Neuronal stem cell (in vitro differentiated cells): Measurements from ENCODE around the gene OR3A2. TPM values are rescaled to one million over a fixed set of nuclear protein-coding genes. Genes with fewer than 3 reads are reported as not detected.
"Not testable (repeated sequence)": the region's sequence is repeated elsewhere in the genome, so short reads cannot be mapped to it uniquely, and the experiment has no call there.

Experiments
- DNase-seq: peaks from one replicate; pipeline ENCODE4 v3.0.0-alpha.2; 2013; ENCODE audit warnings: low spot score
- H2AFZ ChIP-seq: one replicate; pipeline ENCODE4 v1.6.1; 2013; ENCODE audit warnings: mild to moderate bottlenecking, low read length, inconsistent platforms
- H2AK5ac ChIP-seq: 2 replicates; pipeline ENCODE4 v1.6.1; 2013; ENCODE audit warnings: low read depth, mild to moderate bottlenecking, inconsistent platforms, low read length, moderate library complexity, mixed read lengths
- H2BK120ac ChIP-seq: 2 replicates; pipeline ENCODE4 v1.6.1; 2013; ENCODE audit warnings: low read depth, mild to moderate bottlenecking, inconsistent platforms, low read length, moderate library complexity, mixed read lengths
- H2BK12ac ChIP-seq: one replicate; pipeline ENCODE4 v1.6.1; 2013; ENCODE audit warnings: low read length, inconsistent platforms
- H2BK15ac ChIP-seq: 2 replicates; pipeline ENCODE4 v1.6.1; 2013; ENCODE audit warnings: mild to moderate bottlenecking, low read length, inconsistent platforms, mixed read lengths
- H2BK5ac ChIP-seq: one replicate; pipeline ENCODE4 v1.6.1; 2013; ENCODE audit warnings: inconsistent platforms, mild to moderate bottlenecking, low read length, moderate library complexity
- H3K14ac ChIP-seq: one replicate; pipeline ENCODE4 v1.6.1; 2013; ENCODE audit warnings: low read length, inconsistent platforms
- H3K18ac ChIP-seq: 2 replicates; pipeline ENCODE4 v1.6.1; 2013; ENCODE audit warnings: low read length, inconsistent platforms
- H3K23ac ChIP-seq: 2 replicates; pipeline ENCODE4 v1.6.1; 2013; ENCODE audit warnings: low read depth, mild to moderate bottlenecking, mixed read lengths, low read length, inconsistent platforms; ENCODE audit not compliant: poor library complexity
- H3K27ac ChIP-seq: replicated peaks from 3 replicates; pipeline ENCODE4 v1.5.1; 2013; ENCODE audit warnings: low read length, inconsistent platforms
- H3K27me3 ChIP-seq, 3 experiments: 2 replicates each; pipeline ENCODE4 v1.6.1; 2013; ENCODE audit warnings: low read length in 3 of 3, mild to moderate bottlenecking in 2 of 3, inconsistent platforms in 1 of 3, low read depth in 1 of 3, mixed read lengths in 1 of 3, moderate library complexity in 1 of 3; ENCODE audit not compliant: control insufficient read depth in 3 of 3, insufficient read depth in 3 of 3
- H3K36me3 ChIP-seq, 2 donors: replicated peaks in 1 of 2; 2 replicates each; pipeline ENCODE4 v1.6.1; 2013; ENCODE audit warnings: low read length in 2 of 2; ENCODE audit not compliant: control insufficient read depth in 2 of 2, insufficient read depth in 2 of 2
- H3K4ac ChIP-seq: 2 replicates; pipeline ENCODE4 v1.6.1; 2013; ENCODE audit warnings: inconsistent platforms, mild to moderate bottlenecking, low read length, moderate library complexity
- H3K4me1 ChIP-seq, 2 donors: 1 replicate in 1 of 2; 2 replicates in 1 of 2; pipeline ENCODE4 v1.6.1; 2013; ENCODE audit warnings: low read length in 2 of 2, low read depth in 1 of 2; ENCODE audit not compliant: control insufficient read depth in 2 of 2, insufficient read depth in 1 of 2
- H3K4me2 ChIP-seq: one replicate; pipeline ENCODE4 v1.6.1; 2013; ENCODE audit warnings: mild to moderate bottlenecking, low read length, inconsistent platforms; ENCODE audit not compliant: insufficient read depth, poor library complexity, severe bottlenecking
- H3K4me3 ChIP-seq, 2 donors: 2 replicates each; pipeline ENCODE4 v1.5.1; 2013; ENCODE audit warnings: low read length in 2 of 2, mild to moderate bottlenecking in 2 of 2, inconsistent platforms in 1 of 2, moderate library complexity in 1 of 2
- H3K79me1 ChIP-seq: one replicate; pipeline ENCODE4 v1.6.1; 2013; ENCODE audit warnings: low read depth, mild to moderate bottlenecking, inconsistent platforms, low read length, moderate library complexity
- H3K9ac ChIP-seq: one replicate; pipeline ENCODE4 v1.6.1; 2013; ENCODE audit warnings: mild to moderate bottlenecking, low read depth, low read length, inconsistent platforms; ENCODE audit not compliant: poor library complexity
- H3K9me3 ChIP-seq, 2 donors: replicated peaks in 1 of 2; 2 replicates each; pipeline versions ENCODE3 to v1.6.1; 2013; ENCODE audit warnings: low read length in 2 of 2, mild to moderate bottlenecking in 2 of 2, inconsistent platforms in 1 of 2, low read depth in 1 of 2, mixed read lengths in 1 of 2, moderate library complexity in 1 of 2; ENCODE audit not compliant: control insufficient read depth in 2 of 2, insufficient read depth in 1 of 2
- H4K8ac ChIP-seq: one replicate; pipeline ENCODE4 v1.6.1; 2013; ENCODE audit warnings: low read depth, mild to moderate bottlenecking, inconsistent platforms, low read length, moderate library complexity
- H4K91ac ChIP-seq: one replicate; pipeline ENCODE4 v1.6.1; 2013; ENCODE audit warnings: low read length, low read depth, mild to moderate bottlenecking, inconsistent platforms; ENCODE audit not compliant: poor library complexity
- WGBS, 2 donors: extraction: QIAGEN DNeasy Blood & Tissue Kit; methylation state at CpG; one replicate each; pipeline ENCODE4 v1.1.7; 2013; ENCODE audit warnings: missing lambda C conversion rate in 2 of 2, mixed read lengths in 1 of 2; ENCODE audit not compliant: insufficient read length in 2 of 2, insufficient replicate concordance in 1 of 2; ENCODE audit errors: extremely low coverage in 2 of 2; 5-methylcytosine and 5-hydroxymethylcytosine counted together
- polyA plus RNA-seq, 2 experiments: library from polyadenylated mRNA; stranded (reverse); fragments of 200-250 nt; gene quantifications; one replicate each; pipeline ENCODE4 v1.2.3, GENCODE V29; 2013

The OR3A2 gene
- polyA plus RNA-seq (2013, experiment 1 of 2) = not detected
- polyA plus RNA-seq (2013, experiment 2 of 2) = not detected

- no peak within 1 kb of the TSS for H3K27ac ChIP-seq
- no peak for DNase-seq
- peak within 1 kb of the TSS; percentile 39 for H2BK15ac ChIP-seq
- H2AFZ ChIP-seq = no peak within 1 kb of the TSS
- H3K4me3 ChIP-seq = peak within 1 kb of the TSS in 1 of 2 donors; percentile 47
- H4K91ac ChIP-seq = no peak within 1 kb of the TSS
- H3K4me1 ChIP-seq = no peaks in the 10 kb centered on the region
- peak within 1 kb of the TSS; percentile 65 for H2BK12ac ChIP-seq
- H3K79me1 ChIP-seq = no peaks in the 10 kb centered on the region
- H3K9ac ChIP-seq = peak within 1 kb of the TSS; percentile 36
- peaks cover 0 to 5% of the 10 kb centered on the region in 2 donors for H3K9me3 ChIP-seq
- H3K4me2 ChIP-seq = peak within 1 kb of the TSS; percentile 2
- no peak within 1 kb of the TSS for H2BK5ac ChIP-seq
- H3K14ac ChIP-seq = peak within 1 kb of the TSS; percentile 91
- peak within 1 kb of the TSS; percentile 54 for H4K8ac ChIP-seq
- peaks cover 0 to 10% (median 0%) of the 10 kb centered on the region in 3 experiments for H3K27me3 ChIP-seq
- peak within 1 kb of the TSS; percentile 78 for H2AK5ac ChIP-seq
- H3K18ac ChIP-seq = peak within 1 kb of the TSS; percentile 51
- no CpG with 5 or more reads among the region's 92 CpGs for WGBS, 2 donors
- peak within 1 kb of the TSS; percentile 82 for H3K23ac ChIP-seq
- no peaks in the 10 kb centered on the region for H3K36me3 ChIP-seq
- no peak within 1 kb of the TSS for H2BK120ac ChIP-seq
- no peak within 1 kb of the TSS for H3K4ac ChIP-seq
Measured at GRCh38 chr17:3385869-3386816, at the start of gene OR3A2. Gene OR3A2 (minus strand): TSS chr17:3386308.

GRCh38 chr17:3433741-3434140, 47.6 kb upstream of the OR3A2 start, which contains the start of gene OR1E2:
Gene OR1E2 (minus strand): TSS chr17:3433841. CDS start chr17:3433841, 0 bp downstream.
- no peak within 1 kb of the TSS for H2BK12ac ChIP-seq
- no peak within 1 kb of the TSS for H3K27ac ChIP-seq
- no peaks in the 10 kb centered on the region for H3K36me3 ChIP-seq
- no peaks in the 10 kb centered on the region for H3K9me3 ChIP-seq
- no peak within 1 kb of the TSS for H3K4ac ChIP-seq
- H2BK120ac ChIP-seq = no peak within 1 kb of the TSS
- no peak within 1 kb of the TSS for H4K91ac ChIP-seq
- no CpG with 5 or more reads among the region's 3 CpGs for WGBS, 2 donors
- no peak within 1 kb of the TSS for H2BK15ac ChIP-seq
- H2AK5ac ChIP-seq = no peak within 1 kb of the TSS
- H2BK5ac ChIP-seq = no peak within 1 kb of the TSS
- no peak within 1 kb of the TSS for H2AFZ ChIP-seq
- H3K4me2 ChIP-seq = no peak within 1 kb of the TSS
- DNase-seq = no peak
- no peak within 1 kb of the TSS for H4K8ac ChIP-seq
- peak within 1 kb of the TSS; percentile 2 for H3K14ac ChIP-seq
- no peaks in the 10 kb centered on the region for H3K4me1 ChIP-seq
- no peak within 1 kb of the TSS for H3K23ac ChIP-seq
- no peak within 1 kb of the TSS for H3K4me3 ChIP-seq
- no peaks in the 10 kb centered on the region for H3K27me3 ChIP-seq
- no peaks in the 10 kb centered on the region for H3K79me1 ChIP-seq
- H3K9ac ChIP-seq = no peak within 1 kb of the TSS
- H3K18ac ChIP-seq = peak within 1 kb of the TSS; percentile 28

- not testable (repeated sequence) for H3K4me3 ChIP-seq, H3K4ac ChIP-seq, H3K9me3 ChIP-seq, H3K9ac ChIP-seq, H3K4me1 ChIP-seq, H3K27ac ChIP-seq, H2BK120ac ChIP-seq, H4K8ac ChIP-seq, H4K91ac ChIP-seq, H3K23ac ChIP-seq, H2BK12ac ChIP-seq, H3K4me2 ChIP-seq, H3K36me3 ChIP-seq, H2AK5ac ChIP-seq, H2AFZ ChIP-seq, H3K79me1 ChIP-seq, H2BK15ac ChIP-seq, H2BK5ac ChIP-seq, H3K27me3 ChIP-seq, DNase-seq
- WGBS, 2 donors = no CpG with 5 or more reads among the region's 7 CpGs
- H3K14ac ChIP-seq = peak overlapping the region; percentile 2
- peak overlapping the region; percentile 28 for H3K18ac ChIP-seq
Measured at GRCh38 chr17:3433215-3433614, 47.1 kb upstream of the OR3A2 start.

- no peak overlapping the region for H3K4me3 ChIP-seq
- H4K91ac ChIP-seq = no peak overlapping the region
- no CpG with 5 or more reads among the region's 2 CpGs for WGBS, 2 donors
- no peak overlapping the region for H2BK12ac ChIP-seq
- peaks cover 0 to 3% of the 10 kb centered on the region in 2 donors for H3K9me3 ChIP-seq
- H3K18ac ChIP-seq = no peak overlapping the region
- no peak overlapping the region for H2BK15ac ChIP-seq
- H3K4me1 ChIP-seq = no peaks in the 10 kb centered on the region
- H3K23ac ChIP-seq = no peak overlapping the region
- H3K36me3 ChIP-seq = no peaks in the 10 kb centered on the region
- H2BK5ac ChIP-seq = no peak overlapping the region
- no peak overlapping the region for H3K4ac ChIP-seq
- no peak overlapping the region for H3K9ac ChIP-seq
- no peak overlapping the region for H3K4me2 ChIP-seq
- no peak overlapping the region for H3K14ac ChIP-seq
- H4K8ac ChIP-seq = no peak overlapping the region
- no peak overlapping the region for H2BK120ac ChIP-seq
- no peaks in the 10 kb centered on the region for H3K79me1 ChIP-seq
- no peak overlapping the region for H3K27ac ChIP-seq
- no peak overlapping the region for H2AK5ac ChIP-seq
- no peak overlapping the region for H2AFZ ChIP-seq
- no peaks in the 10 kb centered on the region for H3K27me3 ChIP-seq
- no peak for DNase-seq
Measured at GRCh38 chr17:3418222-3418621, 32.1 kb upstream of the OR3A2 start.
